Hepatocyte (in vitro differentiated cells): ENCODE results near the gene TOM1L1. TPM values are rescaled to one million over a fixed set of nuclear protein-coding genes. Genes with fewer than 3 reads are reported as not detected.

Source experiments
- DNase-seq: peaks from one replicate; pipeline ENCODE4 v3.0.0-alpha.2; 2016; ENCODE audit warnings: low spot score
- H2AFZ ChIP-seq: fragments of 200-600 bp; sonication (generic); 2 replicates; pipeline ENCODE4 v1.6.0; 2016; ENCODE audit warnings: antibody characterized with exemption, mild to moderate bottlenecking
- H3K27ac ChIP-seq: fragments of 200-600 bp; sonication (generic); 2 replicates; pipeline ENCODE4 v1.5.1; 2016; ENCODE audit warnings: mild to moderate bottlenecking
- H3K27me3 ChIP-seq: fragments of 200-600 bp; sonication (generic); 2 replicates; pipeline ENCODE4 v1.6.1; 2016
- H3K36me3 ChIP-seq: fragments of 200-600 bp; sonication (generic); replicated peaks from 2 replicates; pipeline ENCODE4 v1.5.1; 2016; ENCODE audit warnings: low read depth; ENCODE audit not compliant: insufficient read depth
- H3K4me1 ChIP-seq: fragments of 200-600 bp; sonication (generic); 2 replicates; pipeline ENCODE4 v1.5.1; 2016; ENCODE audit warnings: mild to moderate bottlenecking, moderate library complexity; ENCODE audit not compliant: insufficient read depth
- H3K4me2 ChIP-seq: fragments of 200-600 bp; sonication (generic); 2 replicates; pipeline ENCODE4 v1.6.0; 2016
- H3K4me3 ChIP-seq: fragments of 200-600 bp; sonication (generic); 2 replicates; pipeline ENCODE4 v1.5.1; 2016; ENCODE audit warnings: mild to moderate bottlenecking
- H3K79me2 ChIP-seq: fragments of 200-600 bp; sonication (generic); 2 replicates; pipeline ENCODE4 v1.6.0; 2017; ENCODE audit warnings: mild to moderate bottlenecking
- H3K9me2 ChIP-seq: fragments of 200-600 bp; sonication (generic); replicated peaks from 2 replicates; pipeline ENCODE4 v1.6.0; 2017; ENCODE audit warnings: mild to moderate bottlenecking; ENCODE audit not compliant: insufficient read depth
- H3K9me3 ChIP-seq: fragments of 200-600 bp; sonication (generic); 2 replicates; pipeline ENCODE4 v1.5.1; 2016; ENCODE audit warnings: low read depth, mild to moderate bottlenecking
- H4K20me1 ChIP-seq: fragments of 200-600 bp; sonication (generic); 2 replicates; pipeline ENCODE4 v1.6.0; 2016; ENCODE audit warnings: mild to moderate bottlenecking; ENCODE audit not compliant: insufficient read depth, poor library complexity, severe bottlenecking
- EZH2 ChIP-seq: fragments of 200-600 bp; sonication (generic); IDR thresholded peaks from 2 replicates; pipeline ENCODE4 v1.6.1; 2016; ENCODE audit warnings: antibody characterized with exemption, mild to moderate bottlenecking, borderline replicate concordance
- EZH2phosphoT487 ChIP-seq: fragments of 200-600 bp; sonication (generic); IDR thresholded peaks from one replicate; pipeline ENCODE4 v1.6.1; 2018; ENCODE audit warnings: antibody characterized with exemption, mild to moderate bottlenecking, low read depth, moderate library complexity; ENCODE audit not compliant: unreplicated experiment, severe bottlenecking
- WGBS: methylation state at CpG from one replicate; pipeline ENCODE4 v1.1.6; 2016; ENCODE audit warnings: low lambda C conversion rate; ENCODE audit errors: missing lambda C conversion rate; 5-methylcytosine and 5-hydroxymethylcytosine counted together
- polyA plus RNA-seq: library from polyadenylated mRNA; unstranded; fragments of >200 nt; fragmentation: Nextera tagmentation; extraction: Ambion mirVana; gene quantifications from 2 replicates; pipeline ENCODE4 v1.2.1, GENCODE V29; 2016
- total RNA-seq: library from RNA; depleted of rRNA; stranded (reverse); fragments of >200 nt; gene quantifications from 2 replicates; pipeline ENCODE4 v1.2.3, GENCODE V29; 2014
- TF ChIP-seq, protein P1 (sequence below): fragments of 200-600 bp; sonication (generic); IDR thresholded peaks from 2 replicates; pipeline ENCODE4 v1.5.1; 2016; ENCODE audit warnings: antibody characterized with exemption, mild to moderate bottlenecking; ENCODE audit not compliant: poor library complexity

Gene TOM1L1
- total and polyA plus RNA-seq, 2 experiments from 2014 or later: 36.9 to 56.0 TPM

DNA sequence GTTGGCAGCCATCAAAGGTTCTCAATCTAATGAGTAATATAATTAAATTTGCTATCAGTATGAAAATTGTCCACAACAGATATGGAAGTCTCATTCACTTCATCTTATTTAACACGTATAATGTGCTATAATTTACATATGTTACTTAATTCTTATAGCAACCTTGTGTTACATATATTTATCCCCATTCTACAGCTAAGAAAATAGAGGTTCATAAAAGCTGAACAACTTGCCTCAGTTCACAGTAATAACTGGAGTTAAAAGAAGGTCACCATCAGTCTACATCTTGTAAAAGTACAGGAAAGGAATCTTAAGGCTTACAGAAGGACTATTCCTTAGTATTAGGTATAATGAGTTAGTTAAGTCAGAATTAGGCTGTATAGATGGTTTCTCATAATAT is 95.8 kb downstream of the TOM1L1 start:
- no peak overlapping the region for H2AFZ ChIP-seq
- no peaks in the 10 kb centered on the region for H3K27me3 ChIP-seq
- no peak for DNase-seq
- H3K79me2 ChIP-seq: no peaks in the 10 kb centered on the region
- no peaks in the 10 kb centered on the region for H3K9me3 ChIP-seq
- WGBS: 100% methylated on average over 1 of the region's 1 CpG
- TF ChIP-seq EZH2phosphoT487 (no peak), EZH2 (no peak)
- TF ChIP-seq, protein P1, sequence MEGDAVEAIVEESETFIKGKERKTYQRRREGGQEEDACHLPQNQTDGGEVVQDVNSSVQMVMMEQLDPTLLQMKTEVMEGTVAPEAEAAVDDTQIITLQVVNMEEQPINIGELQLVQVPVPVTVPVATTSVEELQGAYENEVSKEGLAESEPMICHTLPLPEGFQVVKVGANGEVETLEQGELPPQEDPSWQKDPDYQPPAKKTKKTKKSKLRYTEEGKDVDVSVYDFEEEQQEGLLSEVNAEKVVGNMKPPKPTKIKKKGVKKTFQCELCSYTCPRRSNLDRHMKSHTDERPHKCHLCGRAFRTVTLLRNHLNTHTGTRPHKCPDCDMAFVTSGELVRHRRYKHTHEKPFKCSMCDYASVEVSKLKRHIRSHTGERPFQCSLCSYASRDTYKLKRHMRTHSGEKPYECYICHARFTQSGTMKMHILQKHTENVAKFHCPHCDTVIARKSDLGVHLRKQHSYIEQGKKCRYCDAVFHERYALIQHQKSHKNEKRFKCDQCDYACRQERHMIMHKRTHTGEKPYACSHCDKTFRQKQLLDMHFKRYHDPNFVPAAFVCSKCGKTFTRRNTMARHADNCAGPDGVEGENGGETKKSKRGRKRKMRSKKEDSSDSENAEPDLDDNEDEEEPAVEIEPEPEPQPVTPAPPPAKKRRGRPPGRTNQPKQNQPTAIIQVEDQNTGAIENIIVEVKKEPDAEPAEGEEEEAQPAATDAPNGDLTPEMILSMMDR: no peak
- H4K20me1 ChIP-seq: no peaks in the 10 kb centered on the region
- H3K4me1 ChIP-seq: no peaks in the 10 kb centered on the region
- no peaks in the 10 kb centered on the region for H3K9me2 ChIP-seq
- no peaks in the 10 kb centered on the region for H3K36me3 ChIP-seq
- no peak overlapping the region for H3K4me3 ChIP-seq
- H3K27ac ChIP-seq: no peak overlapping the region
- H3K4me2 ChIP-seq: no peak overlapping the region

DNA sequence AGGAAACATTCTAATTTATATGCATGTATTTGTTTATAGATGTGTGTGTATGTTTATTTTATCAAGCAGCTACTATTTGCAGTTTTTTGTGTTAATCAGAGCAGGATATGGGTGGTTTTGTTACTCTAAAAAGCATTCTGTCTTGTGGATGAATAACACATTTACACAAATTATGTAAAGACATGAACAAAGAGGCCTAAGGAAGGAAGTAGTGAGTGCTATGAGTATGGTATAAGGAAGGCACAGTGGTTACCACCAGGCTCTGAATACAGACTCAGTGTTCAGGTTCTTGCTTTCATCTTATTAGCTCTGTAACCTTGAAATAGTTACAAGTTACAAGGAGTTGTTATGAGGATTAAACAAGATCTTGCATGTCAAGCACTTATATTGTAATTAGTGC is 101.8 kb downstream of the TOM1L1 start:
- Histone ChIP-seq H3K4me3 (no peak overlapping the region), H3K79me2 (no peaks in the 10 kb centered on the region), H3K4me1 (no peaks in the 10 kb centered on the region), H3K27ac (no peak overlapping the region), H4K20me1 (no peaks in the 10 kb centered on the region), H2AFZ (no peak overlapping the region), H3K9me3 (no peaks in the 10 kb centered on the region), H3K27me3 (no peaks in the 10 kb centered on the region), H3K4me2 (no peak overlapping the region), H3K9me2 (no peaks in the 10 kb centered on the region), H3K36me3 (no peaks in the 10 kb centered on the region)
- no peak for TF ChIP-seq EZH2phosphoT487
- TF ChIP-seq EZH2: no peak
- TF ChIP-seq, protein P1: no peak
- DNase-seq: no peak

DNA sequence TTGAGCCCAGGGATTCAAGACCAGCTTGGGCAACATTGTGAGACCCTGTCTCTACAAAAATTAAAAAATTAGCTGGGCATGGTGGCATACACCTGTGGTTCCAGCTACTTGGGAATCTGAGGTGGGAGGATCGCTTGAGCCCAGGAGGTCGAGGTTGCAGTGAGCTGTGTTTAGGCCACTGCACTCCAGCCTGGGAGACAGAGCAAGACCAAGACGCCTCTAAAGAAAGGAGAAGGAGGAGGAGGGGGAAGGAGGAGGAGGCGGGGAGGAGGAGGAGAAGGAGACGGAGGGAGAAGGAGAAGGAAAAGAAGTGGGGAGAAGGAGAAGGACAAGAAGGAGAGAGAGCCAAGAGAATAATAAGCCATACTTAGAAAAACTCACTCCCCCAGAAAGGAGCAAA is 103.8 kb downstream of the TOM1L1 start:
- Histone ChIP-seq H2AFZ (no peak overlapping the region), H3K9me3 (no peaks in the 10 kb centered on the region), H3K4me1 (no peaks in the 10 kb centered on the region), H3K4me2 (no peak overlapping the region), H3K9me2 (no peaks in the 10 kb centered on the region), H3K4me3 (no peak overlapping the region), H3K27me3 (no peaks in the 10 kb centered on the region), H4K20me1 (no peaks in the 10 kb centered on the region), H3K27ac (no peak overlapping the region), H3K79me2 (no peaks in the 10 kb centered on the region), H3K36me3 (no peaks in the 10 kb centered on the region)
- TF ChIP-seq, protein P1: no peak
- TF ChIP-seq EZH2phosphoT487 (no peak), EZH2 (no peak)
- 85% methylated on average over 3 of the region's 5 CpGs for WGBS
- no peak for DNase-seq

DNA sequence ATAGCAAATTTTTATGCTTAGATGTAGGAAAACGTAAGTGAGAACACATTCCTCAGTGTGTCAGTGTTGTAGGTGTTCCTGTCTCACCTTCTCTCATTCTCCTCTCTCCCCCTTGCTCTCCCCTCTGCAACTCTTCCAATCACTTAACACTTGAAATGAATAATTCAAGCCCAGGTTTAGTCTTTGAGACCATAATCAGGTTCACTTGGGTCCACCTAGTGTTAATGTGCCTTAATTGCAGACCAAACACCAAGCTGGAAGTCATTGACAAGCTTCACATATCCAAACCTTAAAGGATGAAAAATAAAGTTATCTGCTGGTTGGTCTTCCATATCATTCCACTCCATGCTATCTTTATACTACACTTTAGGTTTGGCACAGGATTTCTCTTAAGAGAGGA is 104.9 kb downstream of the TOM1L1 start:
- H3K79me2 ChIP-seq: no peaks in the 10 kb centered on the region
- TF ChIP-seq, protein P1: peak; percentile 32
- no peak for TF ChIP-seq EZH2phosphoT487
- H3K4me2 ChIP-seq: no peak overlapping the region
- no peaks in the 10 kb centered on the region for H4K20me1 ChIP-seq
- H3K9me3 ChIP-seq: no peaks in the 10 kb centered on the region
- H3K36me3 ChIP-seq: no peaks in the 10 kb centered on the region
- no peaks in the 10 kb centered on the region for H3K27me3 ChIP-seq
- no peak overlapping the region for H3K27ac ChIP-seq
- no peak overlapping the region for H3K4me3 ChIP-seq
- H2AFZ ChIP-seq: no peak overlapping the region
- peak; percentile 12 for DNase-seq
- no peaks in the 10 kb centered on the region for H3K4me1 ChIP-seq
- H3K9me2 ChIP-seq: no peaks in the 10 kb centered on the region
- WGBS: 94% methylated on average over 1 of the region's 1 CpG
